Esophagus squamous epithelium (tissue), 4 donors: ENCODE measurements around the gene IARS1.

Source experiments
- CTCF ChIP-seq, 6 experiments: fragments of 450-650 bp in 4 of 6; fragments of 200-600 bp in 2 of 6; sonication (generic) in 2 of 6; IDR thresholded peaks; one replicate each; pipeline ENCODE4 v1.5.1; 2016 to 2019; ENCODE audit warnings: antibody characterized with exemption in 6 of 6, mild to moderate bottlenecking in 4 of 6, moderate library complexity in 4 of 6
- POLR2A ChIP-seq, 4 donors: fragments of 450-650 bp; IDR thresholded peaks; one replicate each; pipeline ENCODE4 v1.6.1; 2017; ENCODE audit warnings: antibody characterized with exemption in 4 of 4, mild to moderate bottlenecking in 4 of 4, moderate library complexity in 3 of 4

GRCh38 chr9:92278110-92278509 lies 15.4 kb downstream of the IARS1 start:
- TF ChIP-seq CTCF (IDR thresholded peaks at IDR 0.05), result no peak
- no peak for TF ChIP-seq POLR2A (IDR thresholded peaks at IDR 0.05)
